Progenitor cell of endocrine pancreas (in vitro differentiated cells): Measurements from ENCODE around the gene NIM1K. TPM values are rescaled to one million over a fixed set of nuclear protein-coding genes. Genes with fewer than 3 reads are reported as not detected.

Experiments used
- DNase-seq: peaks from one replicate; pipeline ENCODE4 v3.0.0; 2021; ENCODE audit warnings: low spot score; ENCODE audit not compliant: unreplicated experiment
- H3K27ac Mint-ChIP-seq: 2 replicates; pipeline ENCODE4 v1.8.0; 2021; ENCODE audit warnings: mild to moderate bottlenecking, moderate library complexity, mixed read lengths
- H3K27me3 Mint-ChIP-seq: 2 replicates; pipeline ENCODE4 v1.8.0; 2021; ENCODE audit warnings: mixed read lengths
- H3K36me3 Mint-ChIP-seq: 2 replicates; pipeline ENCODE4 v1.8.0; 2022; ENCODE audit warnings: mixed read lengths; ENCODE audit not compliant: insufficient read depth
- H3K4me1 Mint-ChIP-seq: 2 replicates; pipeline ENCODE4 v1.8.0; 2021; ENCODE audit warnings: low read depth, mixed read lengths
- H3K4me3 Mint-ChIP-seq: 2 replicates; pipeline ENCODE4 v1.8.0; 2021; ENCODE audit warnings: low read depth, mild to moderate bottlenecking, moderate library complexity, mixed read lengths
- H3K9me3 Mint-ChIP-seq: 2 replicates; pipeline ENCODE4 v1.8.0; 2021; ENCODE audit warnings: low read depth, mixed read lengths
- total RNA-seq: library from RNA; stranded (reverse); gene quantifications from 2 replicates; pipeline ENCODE4 v1.2.1, GENCODE V29; 2021
- TF ChIP-seq, protein P1 (sequence below): fragments of 200-600 bp; sonication (generic); IDR thresholded peaks from one replicate; pipeline ENCODE4 v1.5.0; 2021; ENCODE audit warnings: antibody characterized with exemption, mild to moderate bottlenecking; ENCODE audit not compliant: unreplicated experiment

NIM1K gene
- total RNA-seq, 1 donor from 2014 or later = 0.19 TPM

DNA sequence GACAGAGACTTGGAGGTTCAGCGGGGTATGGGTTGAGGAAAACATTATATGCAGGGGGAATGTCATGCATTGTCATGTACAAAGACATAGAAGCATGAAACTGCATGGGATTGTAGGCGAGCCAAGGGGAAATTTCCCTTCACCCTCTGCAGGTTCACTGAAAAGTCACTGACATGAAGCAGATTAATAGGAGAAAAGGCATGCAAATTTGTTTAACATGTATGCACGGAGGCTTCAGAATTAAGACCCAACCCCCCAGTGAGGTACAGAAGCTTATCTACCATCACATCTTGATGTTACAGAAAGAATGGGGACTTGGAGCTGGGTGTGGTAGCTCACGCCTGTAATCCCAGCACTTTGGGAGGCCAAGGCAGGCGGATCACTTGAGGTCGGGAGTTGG lies 18.5 kb downstream of the NIM1K start:
- DNase-seq = no peak
- TF ChIP-seq, protein P1, sequence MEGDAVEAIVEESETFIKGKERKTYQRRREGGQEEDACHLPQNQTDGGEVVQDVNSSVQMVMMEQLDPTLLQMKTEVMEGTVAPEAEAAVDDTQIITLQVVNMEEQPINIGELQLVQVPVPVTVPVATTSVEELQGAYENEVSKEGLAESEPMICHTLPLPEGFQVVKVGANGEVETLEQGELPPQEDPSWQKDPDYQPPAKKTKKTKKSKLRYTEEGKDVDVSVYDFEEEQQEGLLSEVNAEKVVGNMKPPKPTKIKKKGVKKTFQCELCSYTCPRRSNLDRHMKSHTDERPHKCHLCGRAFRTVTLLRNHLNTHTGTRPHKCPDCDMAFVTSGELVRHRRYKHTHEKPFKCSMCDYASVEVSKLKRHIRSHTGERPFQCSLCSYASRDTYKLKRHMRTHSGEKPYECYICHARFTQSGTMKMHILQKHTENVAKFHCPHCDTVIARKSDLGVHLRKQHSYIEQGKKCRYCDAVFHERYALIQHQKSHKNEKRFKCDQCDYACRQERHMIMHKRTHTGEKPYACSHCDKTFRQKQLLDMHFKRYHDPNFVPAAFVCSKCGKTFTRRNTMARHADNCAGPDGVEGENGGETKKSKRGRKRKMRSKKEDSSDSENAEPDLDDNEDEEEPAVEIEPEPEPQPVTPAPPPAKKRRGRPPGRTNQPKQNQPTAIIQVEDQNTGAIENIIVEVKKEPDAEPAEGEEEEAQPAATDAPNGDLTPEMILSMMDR = no peak
- Mint-ChIP-seq H3K27me3 (peaks cover 12% of the 10 kb centered on the region), H3K4me3 (no peak overlapping the region), H3K9me3 (peaks cover 3% of the 10 kb centered on the region), H3K4me1 (peaks cover 8% of the 10 kb centered on the region), H3K36me3 (no peaks in the 10 kb centered on the region), H3K27ac (no peak overlapping the region)

DNA sequence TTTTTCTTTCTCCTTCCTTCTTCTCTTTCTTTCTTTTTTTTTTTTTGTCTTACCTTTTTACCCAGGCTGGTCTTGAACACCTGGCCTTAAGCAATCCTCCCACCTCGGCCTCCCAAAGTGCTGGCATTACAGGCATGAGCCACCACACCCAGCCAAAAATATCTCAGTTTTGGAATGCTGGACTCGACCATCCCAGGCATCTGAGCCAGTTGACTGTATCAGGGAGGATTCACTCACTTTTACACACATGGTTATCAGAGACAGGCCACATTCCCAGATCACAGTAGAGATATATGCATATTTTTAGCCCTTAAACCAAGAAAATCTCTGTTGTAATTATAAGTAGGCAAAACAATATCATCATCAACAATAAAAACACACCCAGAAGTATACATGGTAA lies 21.9 kb downstream of the NIM1K start:
- Mint-ChIP-seq H3K4me3 (no peak overlapping the region), H3K27ac (no peak overlapping the region)
- DNase-seq = no peak

DNA sequence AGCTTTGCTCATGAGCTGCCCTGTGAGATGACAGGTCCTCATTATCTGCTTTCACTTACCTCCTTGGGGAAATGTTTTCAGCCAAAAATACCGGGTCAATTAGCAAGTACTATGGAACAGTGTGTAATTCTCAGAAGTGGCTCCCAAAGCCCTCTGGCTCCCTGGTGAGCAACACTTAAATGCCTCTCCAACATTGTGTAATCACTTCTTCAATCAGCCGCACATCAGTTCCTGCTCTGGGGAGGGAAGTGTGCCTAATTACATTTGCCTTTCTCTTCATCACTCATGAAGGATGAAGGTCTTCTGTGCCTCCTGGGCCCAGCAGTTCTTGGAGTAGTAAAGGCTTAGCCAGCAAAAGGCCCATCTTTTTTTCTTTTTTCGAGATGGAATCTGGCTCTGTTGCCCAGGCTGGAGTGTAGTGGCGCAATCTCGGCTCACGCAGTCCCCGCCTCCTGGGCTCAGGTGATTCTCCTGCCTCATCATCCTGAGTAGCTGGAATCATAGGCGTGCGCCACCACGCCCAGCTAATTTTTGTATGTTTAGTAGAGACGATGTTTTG lies 23.1 kb downstream of the NIM1K start:
- Mint-ChIP-seq H3K27me3 (peaks cover 12% of the 10 kb centered on the region), H3K4me1 (no peaks in the 10 kb centered on the region), H3K36me3 (no peaks in the 10 kb centered on the region), H3K9me3 (no peaks in the 10 kb centered on the region), H3K27ac (no peak overlapping the region), H3K4me3 (no peak overlapping the region)
- TF ChIP-seq, protein P1 = no peak
- DNase-seq = no peak

More for the DNA sequence above, 21.9 kb downstream of the NIM1K start:
- H3K4me1 Mint-ChIP-seq = no peaks in the 10 kb centered on the region
- H3K36me3 Mint-ChIP-seq = no peaks in the 10 kb centered on the region
- H3K27me3 Mint-ChIP-seq = peaks cover 12% of the 10 kb centered on the region
- H3K9me3 Mint-ChIP-seq = no peaks in the 10 kb centered on the region
- TF ChIP-seq, protein P1 = no peak

DNA sequence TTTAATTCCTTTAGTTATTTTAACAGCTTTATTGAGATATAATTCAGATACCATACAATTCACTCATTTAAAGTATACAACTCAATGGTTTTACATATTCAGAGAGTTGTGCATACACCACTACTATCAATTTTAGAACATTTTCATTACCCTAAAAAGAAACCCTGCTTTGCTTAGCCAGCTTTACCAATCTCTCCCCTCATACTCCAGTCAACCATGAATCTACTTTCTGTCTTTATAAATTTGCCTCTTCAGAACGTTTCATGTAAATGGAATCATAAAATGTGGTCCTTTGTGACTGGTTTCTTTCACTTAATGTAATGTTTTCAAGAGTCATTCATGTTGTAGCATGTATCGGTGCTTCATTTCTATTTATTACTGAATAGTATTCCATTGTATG lies 24.9 kb downstream of the NIM1K start:
- Mint-ChIP-seq H3K9me3 (no peaks in the 10 kb centered on the region), H3K36me3 (no peaks in the 10 kb centered on the region), H3K4me3 (no peak overlapping the region)

DNA sequence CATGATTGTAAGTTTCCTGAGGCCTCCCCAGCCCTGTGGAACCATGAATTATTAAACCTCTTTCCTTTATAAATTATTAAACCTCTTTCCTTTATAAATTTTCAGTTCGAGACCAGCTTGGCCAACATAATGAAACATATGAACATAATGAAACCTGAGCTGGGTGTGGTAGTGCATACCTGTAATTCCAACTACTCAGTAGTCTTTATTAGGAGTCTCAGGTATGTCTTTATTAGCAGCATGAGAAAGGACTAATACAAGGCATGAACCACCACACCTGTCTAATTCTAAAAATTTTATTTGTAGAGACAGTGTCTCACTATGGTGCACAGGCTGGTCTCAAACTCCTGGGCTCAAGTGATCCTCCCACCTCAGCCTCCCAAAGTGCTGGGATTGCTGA lies 27.1 kb downstream of the NIM1K start:
- H3K27ac Mint-ChIP-seq = peak overlapping the region; percentile 37
- H3K36me3 Mint-ChIP-seq = no peaks in the 10 kb centered on the region
- H3K27me3 Mint-ChIP-seq = no peaks in the 10 kb centered on the region
- TF ChIP-seq, protein P1 = no peak
- DNase-seq = no peak
- H3K4me3 Mint-ChIP-seq = no peak overlapping the region
- no peaks in the 10 kb centered on the region for H3K4me1 Mint-ChIP-seq
- H3K9me3 Mint-ChIP-seq = no peaks in the 10 kb centered on the region

More for the DNA sequence above, 24.9 kb downstream of the NIM1K start:
- DNase-seq = no peak
- Mint-ChIP-seq H3K27ac (no peak overlapping the region), H3K4me1 (no peaks in the 10 kb centered on the region), H3K27me3 (peaks cover 2% of the 10 kb centered on the region)
- TF ChIP-seq, protein P1 = no peak
